ENCODE measurements around the gene PLCB2.

The PLCB2 gene

DNA sequence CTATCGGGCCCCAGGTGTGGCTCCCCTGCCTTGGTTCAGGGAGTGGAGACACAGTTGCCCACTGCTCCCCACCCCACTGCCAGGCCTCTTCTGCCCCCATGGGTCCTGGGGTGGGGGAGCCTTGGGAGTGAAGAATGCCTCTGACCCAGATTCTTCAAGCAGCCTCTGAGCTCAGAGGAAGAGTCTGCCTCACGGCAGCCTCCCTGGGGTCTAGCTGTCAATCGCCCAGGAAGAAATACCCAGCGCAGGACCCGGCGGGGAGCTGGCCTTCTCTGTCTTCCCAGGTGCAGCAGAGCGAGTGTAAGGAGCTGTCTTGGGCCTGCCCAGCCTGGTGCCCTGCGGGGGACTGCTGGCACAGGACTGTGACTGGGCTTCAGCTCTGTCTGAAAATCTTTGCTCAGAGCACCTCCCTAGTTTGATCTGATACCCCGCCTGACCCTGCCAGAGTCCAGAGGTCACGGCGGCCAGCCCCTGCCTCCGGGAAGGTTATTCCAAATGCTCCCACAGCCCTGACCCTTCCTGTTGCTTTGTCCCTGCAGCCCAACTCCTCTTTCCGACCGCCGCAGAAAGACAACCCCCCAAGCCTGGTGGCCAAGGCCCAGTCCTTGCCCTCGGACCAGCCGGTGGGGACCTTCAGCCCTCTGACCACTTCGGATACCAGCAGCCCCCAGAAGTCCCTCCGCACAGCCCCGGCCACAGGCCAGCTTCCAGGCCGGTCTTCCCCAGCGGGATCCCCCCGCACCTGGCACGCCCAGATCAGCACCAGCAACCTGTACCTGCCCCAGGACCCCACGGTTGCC is 35.9 kb downstream of the PLCB2 start:
- no peak for DNase-seq (ENCODE audit: low read depth, low spot score)

DNA sequence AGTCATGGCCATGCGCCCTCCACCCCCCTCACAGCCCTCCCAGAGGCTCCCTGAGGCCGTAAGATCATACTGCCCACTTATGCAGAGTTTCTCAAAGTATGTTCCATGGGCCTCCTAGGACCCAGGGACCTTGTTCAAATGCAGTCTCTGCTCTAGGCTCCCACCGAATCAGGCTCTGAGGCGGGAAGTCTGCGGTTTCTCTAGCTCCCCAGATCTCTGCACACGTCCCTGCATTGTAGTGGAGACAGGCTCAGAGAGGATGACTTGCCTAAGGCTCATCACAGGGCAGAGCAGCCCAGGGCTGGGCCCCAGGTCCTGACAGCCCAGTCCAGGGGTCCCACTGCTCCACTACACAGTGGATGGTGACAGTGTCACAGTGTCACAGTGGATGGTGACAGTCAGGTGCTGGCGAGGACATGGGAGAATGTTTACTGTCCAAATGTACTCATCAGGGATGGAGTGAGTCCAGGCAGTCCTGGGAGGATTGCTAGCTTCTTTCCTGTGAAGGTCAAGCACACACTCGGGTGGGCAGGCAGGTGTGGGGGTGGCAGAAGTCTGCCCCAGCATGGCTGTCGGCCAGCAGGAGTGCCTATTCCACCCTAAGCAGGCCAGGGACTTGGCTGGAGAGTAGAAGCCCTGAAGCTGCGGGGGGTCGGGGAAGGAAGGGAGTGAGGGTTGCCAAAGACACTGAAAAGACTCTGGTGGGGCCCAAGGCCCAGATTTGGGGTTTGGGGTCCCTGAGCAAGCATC is 37.3 kb downstream of the PLCB2 start:
- no peak for DNase-seq (ENCODE audit: low read depth, low spot score)

- no peak for DNase-seq (ENCODE audit: low read depth, low spot score)
These were observed 38.1 kb downstream of the PLCB2 start for GRCh38 chr15:40269604-40270003.

GRCh38 chr15:40267670-40268069 is 40.1 kb downstream of the PLCB2 start:
- peak; percentile 52 for DNase-seq (ENCODE audit: low read depth, low spot score)

- DNase-seq (ENCODE audit: low read depth, low spot score) = peak; percentile 86
These were observed 40.9 kb downstream of the PLCB2 start for GRCh38 chr15:40266828-40267304.

GRCh38 chr15:40265875-40266274 is 41.9 kb downstream of the PLCB2 start:
- no peak for DNase-seq (ENCODE audit: low read depth, low spot score)

GRCh38 chr15:40265355-40265754 is 42.4 kb downstream of the PLCB2 start:
- DNase-seq (ENCODE audit: low read depth, low spot score) = no peak

DNA sequence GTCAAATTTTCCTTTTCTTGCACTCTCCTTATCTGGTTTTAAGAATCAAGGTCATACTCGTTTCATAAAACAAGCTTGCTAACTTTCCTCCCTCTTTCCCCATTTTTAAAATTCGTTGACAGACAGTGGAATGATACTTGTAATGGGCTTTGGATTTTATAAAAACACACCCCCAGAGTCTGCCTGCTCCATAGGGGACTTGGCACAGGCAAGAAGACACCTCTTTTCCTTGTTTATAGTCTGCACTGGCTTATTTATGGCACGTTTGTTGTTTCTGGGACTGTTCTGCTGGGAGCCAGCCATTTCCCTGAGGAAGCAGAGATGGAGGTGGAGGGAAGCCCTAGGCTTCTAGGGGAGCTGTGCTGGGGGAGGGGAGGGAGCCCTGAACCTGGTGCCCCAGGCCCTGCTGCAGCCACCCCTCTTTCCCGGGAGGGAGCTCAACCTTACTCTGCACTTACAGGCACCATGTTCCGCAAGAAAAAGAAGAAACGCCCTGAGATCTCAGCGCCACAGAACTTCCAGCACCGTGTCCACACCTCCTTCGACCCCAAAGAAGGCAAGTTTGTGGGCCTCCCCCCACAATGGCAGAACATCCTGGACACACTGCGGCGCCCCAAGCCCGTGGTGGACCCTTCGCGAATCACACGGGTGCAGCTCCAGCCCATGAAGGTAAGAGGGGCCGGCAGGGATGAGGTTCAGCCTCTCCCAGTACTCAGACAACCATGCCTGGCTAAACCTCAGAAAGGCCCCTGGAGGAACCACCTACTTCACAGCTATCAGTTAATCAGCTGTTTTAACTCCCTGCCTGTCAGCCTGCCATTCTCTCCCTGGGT is 43.2 kb downstream of the PLCB2 start:
- DNase-seq (ENCODE audit: low read depth, low spot score) = no peak

- DNase-seq (ENCODE audit: low read depth, low spot score) = peak; percentile 55
These were observed 44.5 kb downstream of the PLCB2 start for GRCh38 chr15:40263024-40263754.

DNA sequence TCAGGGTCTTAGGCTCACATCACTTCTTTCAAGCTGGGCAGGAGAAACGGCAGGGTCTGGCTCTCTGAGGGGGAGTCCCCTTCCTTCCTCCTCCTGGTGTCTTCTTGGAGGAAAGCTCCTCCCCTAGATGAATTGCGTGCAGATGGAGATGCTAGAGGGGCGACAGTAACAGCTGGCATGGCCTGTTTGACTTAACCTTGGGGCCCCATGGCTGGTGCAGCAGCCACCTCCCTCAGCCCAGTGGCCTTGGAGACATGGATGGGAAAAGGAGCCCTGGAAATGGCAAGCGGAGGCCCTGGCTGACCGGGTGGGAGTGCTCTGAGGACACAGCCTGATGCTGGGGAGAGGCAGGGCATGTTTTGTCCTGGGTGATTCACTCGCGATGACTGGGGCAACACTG is 48.7 kb downstream of the PLCB2 start:
- no peak for DNase-seq (ENCODE audit: low read depth, low spot score)

DNA sequence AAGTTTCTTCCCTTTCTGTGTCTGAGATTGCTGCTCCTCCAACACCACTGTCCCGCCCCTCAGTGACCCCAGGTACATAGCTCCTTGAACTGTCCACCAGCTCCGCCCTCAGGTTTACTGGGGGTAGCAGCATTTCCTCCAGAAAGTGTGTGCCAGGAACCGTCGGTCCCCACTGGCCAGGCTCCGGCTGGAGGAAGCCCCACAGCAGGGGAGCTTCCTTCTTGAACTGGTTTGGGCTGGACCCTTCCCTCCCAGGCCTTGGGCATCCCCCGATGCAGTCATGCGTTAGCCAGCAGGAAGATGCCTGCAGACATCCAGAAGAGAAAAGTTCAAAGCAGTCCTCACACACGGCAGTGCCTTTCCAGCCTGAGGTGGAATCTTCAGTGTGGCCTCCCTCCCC is 49.2 kb downstream of the PLCB2 start:
- peak; percentile 89 for DNase-seq (ENCODE audit: low read depth, low spot score)

DNA sequence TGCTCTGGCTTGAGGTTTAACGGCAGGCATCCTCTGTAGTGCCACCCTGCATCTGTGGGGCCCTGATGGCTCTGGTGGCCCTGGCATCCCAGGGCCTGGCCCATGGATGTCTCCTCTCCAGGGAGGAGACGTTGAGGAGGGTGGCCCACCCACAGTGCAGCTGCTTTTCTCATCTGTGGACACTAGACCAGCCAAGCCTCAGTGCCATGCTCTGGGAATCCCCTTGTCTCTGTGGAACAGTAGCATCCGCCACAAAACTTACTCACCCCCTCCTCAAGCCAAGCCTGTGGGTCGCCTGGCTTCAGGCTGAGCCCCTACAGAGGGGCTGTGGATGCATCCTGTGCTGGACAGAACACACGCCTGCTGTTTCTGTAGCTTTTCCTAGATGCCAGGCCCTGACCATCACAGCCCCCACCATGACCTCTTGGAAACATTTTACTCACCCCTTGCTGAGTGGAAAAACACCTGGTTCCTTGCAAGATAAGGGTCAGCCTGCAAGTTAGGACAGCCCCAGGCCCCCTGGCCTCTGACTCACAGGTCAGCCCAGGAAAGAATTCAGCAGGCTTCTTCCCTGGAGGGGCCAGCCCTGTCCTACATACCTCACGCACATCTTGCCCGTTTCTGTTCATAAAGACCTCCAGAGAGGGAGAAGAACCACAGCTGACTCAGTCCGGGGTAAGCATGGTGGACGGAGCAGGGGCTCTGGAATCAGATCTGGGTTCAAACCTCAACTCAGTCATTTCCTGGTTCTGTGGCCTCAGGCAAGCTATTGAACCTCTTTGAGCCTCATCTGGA is 49.9 kb downstream of the PLCB2 start:
- DNase-seq (ENCODE audit: low read depth, low spot score) = peak; percentile 90

DNA sequence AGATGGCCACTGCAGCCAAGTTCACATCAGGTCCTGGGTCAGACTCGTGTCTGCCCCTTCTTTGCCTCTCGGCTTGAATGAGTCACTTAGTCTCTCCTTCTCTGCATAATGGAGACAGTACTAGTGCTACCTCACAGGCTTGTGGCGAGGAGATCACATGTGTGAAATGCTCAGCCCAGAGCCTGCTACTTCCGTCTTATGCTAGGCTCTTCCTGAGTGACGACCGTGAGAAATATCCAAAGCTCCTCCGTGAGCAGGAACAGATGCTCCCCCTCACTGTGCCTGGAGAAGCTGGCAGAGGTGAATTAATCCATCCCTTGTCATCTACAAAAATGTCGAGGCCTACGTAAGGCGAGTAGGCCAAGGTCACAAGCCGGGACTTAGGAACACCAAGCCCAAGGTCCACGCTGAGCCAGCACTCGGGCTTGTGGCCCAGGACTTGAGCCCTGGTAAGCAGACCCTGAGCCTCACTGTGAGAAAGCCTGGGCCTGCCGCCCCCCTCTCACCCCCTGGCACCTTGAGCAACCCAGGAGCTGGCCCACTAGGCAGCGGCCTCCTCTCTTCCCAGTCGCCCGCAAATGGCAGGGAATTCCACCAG is 51.0 kb downstream of the PLCB2 start:
- DNase-seq (ENCODE audit: low read depth, low spot score) = no peak

- no peak for DNase-seq (ENCODE audit: low read depth, low spot score)
These were observed 52.7 kb downstream of the PLCB2 start for GRCh38 chr15:40255033-40255432.

DNA sequence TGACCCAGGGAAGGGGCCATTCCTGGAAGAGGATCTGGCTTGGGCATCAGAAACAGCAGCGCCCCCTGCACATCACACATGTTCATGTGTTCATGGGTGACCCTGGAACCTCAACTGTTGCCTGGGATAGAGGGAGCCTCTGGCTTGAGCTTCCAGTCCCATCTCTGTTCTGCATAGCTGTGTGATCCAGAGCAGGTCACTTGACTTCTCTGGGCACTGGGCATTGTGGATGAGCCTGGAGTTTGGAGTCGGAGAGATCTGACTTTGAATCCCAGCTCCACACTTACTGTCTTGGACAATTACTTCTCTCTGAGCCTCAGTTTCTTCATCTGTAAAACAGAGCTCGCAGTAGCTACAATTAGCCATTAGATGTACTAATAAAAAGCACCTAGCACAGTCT is 53.3 kb downstream of the PLCB2 start:
- DNase-seq (ENCODE audit: low read depth, low spot score) = no peak

DNA sequence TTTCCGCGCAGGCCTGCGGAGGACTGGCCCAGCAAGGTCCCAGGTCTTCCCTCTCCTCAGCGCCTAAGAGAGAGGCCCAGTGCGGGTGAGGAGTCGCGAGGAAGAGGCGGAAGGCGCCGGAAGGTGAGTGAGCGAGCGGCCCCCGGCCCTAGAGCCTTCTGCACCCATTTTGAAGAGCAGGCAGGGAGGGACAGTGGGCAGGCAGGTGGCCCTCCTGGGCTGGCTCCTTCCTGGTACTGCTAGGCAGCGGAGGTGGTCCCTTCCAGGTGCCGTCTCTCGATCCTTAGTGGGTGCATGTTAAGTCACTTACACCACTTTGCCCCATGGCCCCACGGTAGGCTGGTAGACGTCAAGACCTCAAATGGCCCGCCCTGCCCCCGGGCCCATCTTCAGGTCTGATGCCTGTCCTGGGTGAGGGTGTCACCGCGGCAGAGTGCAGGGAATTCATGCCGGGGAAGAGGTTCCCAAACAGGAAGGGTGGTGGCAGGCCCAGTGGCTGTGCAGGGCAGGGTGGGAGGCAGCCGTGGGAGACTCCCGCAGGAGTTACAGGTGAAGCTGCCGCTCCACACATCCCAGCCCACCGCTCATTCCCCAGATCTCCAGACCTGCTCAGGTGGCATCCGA is 54.5 kb downstream of the PLCB2 start:
- no peak for DNase-seq (ENCODE audit: low read depth, low spot score)

GRCh38 chr15:40252438-40253166 is 55.1 kb downstream of the PLCB2 start:
- DNase-seq (ENCODE audit: low read depth, low spot score) = no peak

DNA sequence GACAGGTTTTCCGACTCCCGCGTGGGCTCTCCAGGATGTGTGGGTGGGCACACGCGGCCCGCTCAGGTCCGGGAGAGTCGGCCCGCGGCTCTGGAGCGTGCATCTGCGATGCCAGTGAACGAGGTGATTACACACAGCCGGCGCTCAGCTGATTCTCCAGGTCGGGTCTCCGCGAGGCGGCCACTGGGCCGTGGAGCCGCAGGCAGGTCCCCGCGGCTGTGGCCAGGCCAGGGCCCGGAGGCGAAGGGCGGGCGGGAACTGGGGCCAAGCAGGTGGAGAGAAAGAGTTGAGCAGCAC is 55.6 kb downstream of the PLCB2 start:
- no peak for DNase-seq (ENCODE audit: low read depth, low spot score)

- no peak for DNase-seq (ENCODE audit: low read depth, low spot score)
These were observed 56.1 kb downstream of the PLCB2 start for GRCh38 chr15:40251486-40252140.

All from ELF-1 (cell line).